Mesenchymal stem cell (in vitro differentiated cells and primary cell): ENCODE results near the gene COL4A1.
"Not testable (repeated sequence)": the region's sequence is repeated elsewhere in the genome, so short reads cannot be mapped to it uniquely, and the experiment has no call there.

Experiments used
- DNase-seq: peaks from one replicate; pipeline ENCODE4 v3.0.0-alpha.2; 2013
- H2AFZ ChIP-seq: one replicate; pipeline ENCODE4 v1.6.1; 2013; ENCODE audit warnings: low read depth, mild to moderate bottlenecking, control low read depth, inconsistent platforms, low read length, moderate library complexity
- H2AK5ac ChIP-seq: 2 replicates; pipeline ENCODE4 v1.6.1; 2013; ENCODE audit warnings: low read length, moderate library complexity, mild to moderate bottlenecking, inconsistent platforms; ENCODE audit not compliant: severe bottlenecking
- H2BK120ac ChIP-seq: one replicate; pipeline ENCODE4 v1.6.1; 2013; ENCODE audit warnings: low read depth, mild to moderate bottlenecking, inconsistent platforms, low read length, moderate library complexity
- H2BK12ac ChIP-seq, 2 experiments: one replicate each; pipeline ENCODE4 v1.6.1; 2013; ENCODE audit warnings: inconsistent platforms in 2 of 2, low read length in 2 of 2, mild to moderate bottlenecking in 2 of 2, moderate library complexity in 2 of 2, control low read depth in 1 of 2
- H2BK15ac ChIP-seq: one replicate; pipeline ENCODE4 v1.6.1; 2013; ENCODE audit warnings: mild to moderate bottlenecking, low read depth, inconsistent platforms; ENCODE audit not compliant: poor library complexity, severe bottlenecking
- H2BK5ac ChIP-seq: 2 replicates; pipeline ENCODE4 v1.6.1; 2013; ENCODE audit warnings: low read depth, mild to moderate bottlenecking, low read length, control low read depth, inconsistent platforms; ENCODE audit not compliant: poor library complexity, severe bottlenecking
- H3K14ac ChIP-seq, 2 experiments: one replicate each; pipeline ENCODE4 v1.6.1; 2013; ENCODE audit warnings: inconsistent platforms in 2 of 2, low read length in 2 of 2, control low read depth in 1 of 2, mild to moderate bottlenecking in 1 of 2, moderate library complexity in 1 of 2
- H3K18ac ChIP-seq, 2 experiments: one replicate each; pipeline ENCODE4 v1.6.1; 2013; ENCODE audit warnings: inconsistent platforms in 2 of 2, low read length in 2 of 2, control low read depth in 1 of 2, low read depth in 1 of 2, mild to moderate bottlenecking in 1 of 2
- H3K23ac ChIP-seq, 2 experiments: one replicate each; pipeline ENCODE4 v1.6.1; 2013; ENCODE audit warnings: inconsistent platforms in 2 of 2, low read length in 2 of 2, mild to moderate bottlenecking in 2 of 2, moderate library complexity in 2 of 2, control low read depth in 1 of 2
- H3K27ac ChIP-seq: 2 replicates; pipeline ENCODE4 v1.5.1; 2013; ENCODE audit warnings: mild to moderate bottlenecking, moderate library complexity, low read length, control low read depth, inconsistent platforms; ENCODE audit not compliant: poor library complexity, severe bottlenecking
- H3K27me3 ChIP-seq, 2 experiments: 2 replicates each; pipeline versions ENCODE4 v1.6.1 to v1.7.0; 2013; ENCODE audit warnings: low read length in 2 of 2, mild to moderate bottlenecking in 2 of 2, moderate library complexity in 2 of 2, control low read depth in 1 of 2, inconsistent platforms in 1 of 2; ENCODE audit not compliant: control insufficient read depth in 1 of 2, insufficient read depth in 1 of 2
- H3K36me3 ChIP-seq, 2 experiments: 2 replicates each; pipeline versions ENCODE4 v1.6.1 to v1.7.0; 2013; ENCODE audit warnings: low read length in 2 of 2, control low read depth in 1 of 2, inconsistent platforms in 1 of 2, low read depth in 1 of 2, mild to moderate bottlenecking in 1 of 2; ENCODE audit not compliant: insufficient read depth in 2 of 2, control insufficient read depth in 1 of 2
- H3K4ac ChIP-seq, 2 experiments: one replicate each; pipeline ENCODE4 v1.6.1; 2013; ENCODE audit warnings: inconsistent platforms in 2 of 2, low read length in 2 of 2, mild to moderate bottlenecking in 2 of 2, moderate library complexity in 2 of 2, control low read depth in 1 of 2, low read depth in 1 of 2
- H3K4me1 ChIP-seq: 2 replicates; pipeline ENCODE4 v1.6.1; 2013; ENCODE audit warnings: low read depth, low read length, control low read depth; ENCODE audit not compliant: control insufficient read depth, insufficient read depth
- H3K4me2 ChIP-seq: 2 replicates; pipeline ENCODE4 v1.6.1; 2013; ENCODE audit warnings: low read length, mild to moderate bottlenecking, inconsistent platforms; ENCODE audit not compliant: poor library complexity, severe bottlenecking
- H3K4me3 ChIP-seq, 2 experiments: 2 replicates each; pipeline versions ENCODE4 v1.5.1 to v1.7.0; 2013; ENCODE audit warnings: low read length in 2 of 2, mild to moderate bottlenecking in 2 of 2, control low read depth in 1 of 2, low read depth in 1 of 2; ENCODE audit not compliant: insufficient read depth in 1 of 2
- H3K79me1 ChIP-seq: replicated peaks from 2 replicates; pipeline ENCODE4 v1.6.1; 2013; ENCODE audit warnings: mild to moderate bottlenecking, control low read depth, low read length, inconsistent platforms; ENCODE audit not compliant: poor library complexity, severe bottlenecking
- H3K9ac ChIP-seq: 2 replicates; pipeline ENCODE4 v1.7.0; 2013; ENCODE audit warnings: mild to moderate bottlenecking, low read length, moderate library complexity
- H3K9me3 ChIP-seq: 2 replicates; pipeline ENCODE4 v1.7.0; 2013; ENCODE audit warnings: mild to moderate bottlenecking, low read length; ENCODE audit not compliant: control insufficient read depth
- H4K8ac ChIP-seq: one replicate; pipeline ENCODE4 v1.6.1; 2013; ENCODE audit warnings: inconsistent platforms, mild to moderate bottlenecking, low read length, moderate library complexity
- H4K91ac ChIP-seq: one replicate; pipeline ENCODE4 v1.6.1; 2013; ENCODE audit warnings: mild to moderate bottlenecking, low read length, inconsistent platforms
- WGBS: methylation state at CpG from one replicate; pipeline ENCODE4 v1.1.7; 2013; ENCODE audit warnings: mixed read lengths; 5-methylcytosine and 5-hydroxymethylcytosine counted together

COL4A1 gene

GRCh38 chr13:110323172-110323891, 16.4 kb upstream of the COL4A1 start:
- no peak overlapping the region for H3K14ac ChIP-seq
- H3K23ac ChIP-seq = no peak overlapping the region
- peak overlapping the region; percentile 98 for H3K27ac ChIP-seq
- no peaks in the 10 kb centered on the region for H3K27me3 ChIP-seq
- DNase-seq = peak; percentile 81
- 58% methylated on average over 8 of the region's 8 CpGs for WGBS
- no peak overlapping the region for H3K4me3 ChIP-seq
- no peaks in the 10 kb centered on the region for H3K79me1 ChIP-seq
- no peak overlapping the region for H3K4me2 ChIP-seq
- no peak overlapping the region for H2BK120ac ChIP-seq
- H3K36me3 ChIP-seq = peaks cover 0 to 28% of the 10 kb centered on the region in 2 experiments
- no peak overlapping the region for H2BK15ac ChIP-seq
- H2BK5ac ChIP-seq = peak overlapping the region; percentile 96
- peak overlapping the region; percentile 100 for H2AK5ac ChIP-seq
- peaks cover 52% of the 10 kb centered on the region for H3K4me1 ChIP-seq
- H3K18ac ChIP-seq = peak overlapping the region; percentile 0 to 63
- H3K4ac ChIP-seq = no peak overlapping the region
- H4K91ac ChIP-seq = no peak overlapping the region
- peak overlapping the region; percentile 47 for H4K8ac ChIP-seq
- no peak overlapping the region for H3K9ac ChIP-seq
- H2BK12ac ChIP-seq = no peak overlapping the region
- no peaks in the 10 kb centered on the region for H3K9me3 ChIP-seq
- no peak overlapping the region for H2AFZ ChIP-seq

- DNase-seq = no peak
- 79% methylated on average over 6 of the region's 7 CpGs for WGBS
- H2BK5ac ChIP-seq = peak overlapping the region; percentile 93
- no peak overlapping the region for H3K4ac ChIP-seq
- no peak overlapping the region for H3K4me2 ChIP-seq
- H3K23ac ChIP-seq = no peak overlapping the region
- H4K91ac ChIP-seq = peak overlapping the region; percentile 35
- H4K8ac ChIP-seq = peak overlapping the region; percentile 36
- peaks cover 51% of the 10 kb centered on the region for H3K4me1 ChIP-seq
- H3K9ac ChIP-seq = no peak overlapping the region
- peak overlapping the region; percentile 97 for H2AK5ac ChIP-seq
- H3K14ac ChIP-seq = no peak overlapping the region
- no peaks in the 10 kb centered on the region for H3K9me3 ChIP-seq
- H3K27me3 ChIP-seq = no peaks in the 10 kb centered on the region
- H2AFZ ChIP-seq = no peak overlapping the region
- H2BK120ac ChIP-seq = no peak overlapping the region
- H3K27ac ChIP-seq = peak overlapping the region; percentile 98
- no peaks in the 10 kb centered on the region for H3K79me1 ChIP-seq
- no peak overlapping the region for H2BK15ac ChIP-seq
- H3K36me3 ChIP-seq = peaks cover 0 to 33% of the 10 kb centered on the region in 2 experiments
- H3K18ac ChIP-seq = peak overlapping the region in 1 of 2 experiments; percentile 11
- no peak overlapping the region for H2BK12ac ChIP-seq
- H3K4me3 ChIP-seq = no peak overlapping the region
Measured at GRCh38 chr13:110322828-110323171, 15.8 kb upstream of the COL4A1 start.

- Histone ChIP-seq H2BK12ac (peak overlapping the region in 1 of 2 experiments; percentile 59), H4K8ac (no peak overlapping the region), H2BK120ac (no peak overlapping the region), H3K9me3 (no peaks in the 10 kb centered on the region), H3K4ac (no peak overlapping the region), H3K27ac (peak overlapping the region; percentile 98), H2AK5ac (peak overlapping the region; percentile 97), H3K4me3 (no peak overlapping the region), H3K4me1 (peaks cover 51% of the 10 kb centered on the region), H4K91ac (no peak overlapping the region), H3K14ac (peak overlapping the region in 1 of 2 experiments; percentile 7), H3K9ac (no peak overlapping the region), H2AFZ (no peak overlapping the region), H3K79me1 (peaks cover 3% of the 10 kb centered on the region), H2BK5ac (peak overlapping the region; percentile 93), H3K4me2 (no peak overlapping the region), H3K36me3 (peaks cover under 1 to 39% of the 10 kb centered on the region in 2 experiments), H3K23ac (no peak overlapping the region), H3K27me3 (no peaks in the 10 kb centered on the region), H2BK15ac (no peak overlapping the region), H3K18ac (peak overlapping the region in 1 of 2 experiments; percentile 75)
- no peak for DNase-seq
- WGBS = 81% methylated on average over 16 of the region's 16 CpGs
Measured at GRCh38 chr13:110322126-110322827, 15.3 kb upstream of the COL4A1 start.

- not testable (repeated sequence) for H3K9me3 ChIP-seq, H4K8ac ChIP-seq, H2BK12ac ChIP-seq, H3K14ac ChIP-seq, DNase-seq, H4K91ac ChIP-seq, H3K23ac ChIP-seq, H3K9ac ChIP-seq, H3K79me1 ChIP-seq, H3K27me3 ChIP-seq, H3K18ac ChIP-seq, H2BK5ac ChIP-seq, H2AFZ ChIP-seq, H3K4ac ChIP-seq, H3K4me3 ChIP-seq, H2BK15ac ChIP-seq, H3K4me2 ChIP-seq, H2BK120ac ChIP-seq
- H3K36me3 ChIP-seq = peaks cover 6 to 44% of the 10 kb centered on the region in 2 experiments
- 92% methylated on average over 3 of the region's 3 CpGs for WGBS
- H3K4me1 ChIP-seq = peaks cover 47% of the 10 kb centered on the region
- peak overlapping the region; percentile 97 for H2AK5ac ChIP-seq
- peak overlapping the region; percentile 98 for H3K27ac ChIP-seq
Measured at GRCh38 chr13:110321573-110321972, 14.6 kb upstream of the COL4A1 start.
